Measurements from ENCODE around the gene FKBP1A.
A peak's percentile ranks its signal among the peaks of the same experiment; 100 is the strongest.

Gene FKBP1A

DNA sequence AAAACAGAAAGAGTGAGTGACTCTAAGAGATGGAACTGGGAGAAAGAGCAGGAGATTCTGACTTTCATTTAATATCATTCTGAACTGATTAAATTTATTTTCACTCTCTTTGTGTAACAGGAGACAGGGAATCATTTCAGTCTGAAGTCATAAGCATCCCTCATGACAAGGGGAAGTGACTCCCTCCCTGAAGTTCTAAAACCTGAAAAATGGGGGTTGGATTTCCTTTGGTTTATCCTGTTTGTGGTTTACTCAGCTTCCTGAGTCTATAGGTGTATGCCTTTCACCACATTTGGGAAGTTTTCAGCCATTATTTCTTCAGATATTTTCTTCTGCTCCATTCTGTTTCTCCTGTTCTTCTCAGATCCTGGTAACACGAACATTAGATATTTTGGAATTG is 3.4 kb upstream of the FKBP1A start:
- Histone ChIP-seq H3K4me1 (ENCODE audit: control insufficient read depth, insufficient read depth, low read length) (peaks cover 6% of the 10 kb centered on the region; the same call in 1 of the 2 replicates), H3K9me3 (ENCODE audit: control insufficient read depth, insufficient read depth, low read depth, low read length) (no peaks in the 10 kb centered on the region), H3K36me3 (ENCODE audit: control insufficient read depth in 2 of 2, insufficient read depth in 1 of 2, low read length in 2 of 2) (peaks cover 0 to 2% of the 10 kb centered on the region in 2 experiments; a peak in 1 of 3 replicates), H3K27ac (ENCODE audit: extremely low read depth, low read depth, low read length) (no peak overlapping the region), H3K4me3 (ENCODE audit: low read depth, low read length) (no peak overlapping the region)
- TF ChIP-seq ZNF558 (tag by site-specific recombination; IDR thresholded peaks at IDR 0.05), result no peak
- no peak for TF ChIP-seq HOXA7 (CRISPR knock-in tag; IDR thresholded peaks at IDR 0.05; ENCODE audit: borderline replicate concordance)
- TF ChIP-seq GFI1B (tag by site-specific recombination; IDR thresholded peaks at IDR 0.05), result no peak
- TF ChIP-seq, protein P1, sequence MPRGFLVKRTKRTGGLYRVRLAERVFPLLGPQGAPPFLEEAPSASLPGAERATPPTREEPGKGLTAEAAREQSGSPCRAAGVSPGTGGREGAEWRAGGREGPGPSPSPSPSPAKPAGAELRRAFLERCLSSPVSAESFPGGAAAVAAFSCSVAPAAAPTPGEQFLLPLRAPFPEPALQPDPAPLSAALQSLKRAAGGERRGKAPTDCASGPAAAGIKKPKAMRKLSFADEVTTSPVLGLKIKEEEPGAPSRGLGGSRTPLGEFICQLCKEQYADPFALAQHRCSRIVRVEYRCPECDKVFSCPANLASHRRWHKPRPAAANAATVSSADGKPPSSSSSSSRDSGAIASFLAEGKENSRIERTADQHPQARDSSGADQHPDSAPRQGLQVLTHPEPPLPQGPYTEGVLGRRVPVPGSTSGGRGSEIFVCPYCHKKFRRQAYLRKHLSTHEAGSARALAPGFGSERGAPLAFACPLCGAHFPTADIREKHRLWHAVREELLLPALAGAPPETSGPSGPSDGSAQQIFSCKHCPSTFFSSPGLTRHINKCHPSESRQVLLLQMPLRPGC (tag by site-specific recombination; IDR thresholded peaks at IDR 0.05), result no peak
- TF ChIP-seq, protein P2, sequence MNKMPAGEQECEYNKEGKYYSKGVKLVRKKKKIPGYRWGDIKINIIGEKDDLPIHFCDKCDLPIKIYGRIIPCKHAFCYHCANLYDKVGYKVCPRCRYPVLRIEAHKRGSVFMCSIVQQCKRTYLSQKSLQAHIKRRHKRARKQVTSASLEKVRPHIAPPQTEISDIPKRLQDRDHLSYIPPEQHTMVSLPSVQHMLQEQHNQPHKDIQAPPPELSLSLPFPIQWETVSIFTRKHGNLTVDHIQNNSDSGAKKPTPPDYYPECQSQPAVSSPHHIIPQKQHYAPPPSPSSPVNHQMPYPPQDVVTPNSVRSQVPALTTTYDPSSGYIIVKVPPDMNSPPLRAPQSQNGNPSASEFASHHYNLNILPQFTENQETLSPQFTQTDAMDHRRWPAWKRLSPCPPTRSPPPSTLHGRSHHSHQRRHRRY (tag by site-specific recombination; IDR thresholded peaks at IDR 0.05), result no peak
- TF ChIP-seq, protein P3, sequence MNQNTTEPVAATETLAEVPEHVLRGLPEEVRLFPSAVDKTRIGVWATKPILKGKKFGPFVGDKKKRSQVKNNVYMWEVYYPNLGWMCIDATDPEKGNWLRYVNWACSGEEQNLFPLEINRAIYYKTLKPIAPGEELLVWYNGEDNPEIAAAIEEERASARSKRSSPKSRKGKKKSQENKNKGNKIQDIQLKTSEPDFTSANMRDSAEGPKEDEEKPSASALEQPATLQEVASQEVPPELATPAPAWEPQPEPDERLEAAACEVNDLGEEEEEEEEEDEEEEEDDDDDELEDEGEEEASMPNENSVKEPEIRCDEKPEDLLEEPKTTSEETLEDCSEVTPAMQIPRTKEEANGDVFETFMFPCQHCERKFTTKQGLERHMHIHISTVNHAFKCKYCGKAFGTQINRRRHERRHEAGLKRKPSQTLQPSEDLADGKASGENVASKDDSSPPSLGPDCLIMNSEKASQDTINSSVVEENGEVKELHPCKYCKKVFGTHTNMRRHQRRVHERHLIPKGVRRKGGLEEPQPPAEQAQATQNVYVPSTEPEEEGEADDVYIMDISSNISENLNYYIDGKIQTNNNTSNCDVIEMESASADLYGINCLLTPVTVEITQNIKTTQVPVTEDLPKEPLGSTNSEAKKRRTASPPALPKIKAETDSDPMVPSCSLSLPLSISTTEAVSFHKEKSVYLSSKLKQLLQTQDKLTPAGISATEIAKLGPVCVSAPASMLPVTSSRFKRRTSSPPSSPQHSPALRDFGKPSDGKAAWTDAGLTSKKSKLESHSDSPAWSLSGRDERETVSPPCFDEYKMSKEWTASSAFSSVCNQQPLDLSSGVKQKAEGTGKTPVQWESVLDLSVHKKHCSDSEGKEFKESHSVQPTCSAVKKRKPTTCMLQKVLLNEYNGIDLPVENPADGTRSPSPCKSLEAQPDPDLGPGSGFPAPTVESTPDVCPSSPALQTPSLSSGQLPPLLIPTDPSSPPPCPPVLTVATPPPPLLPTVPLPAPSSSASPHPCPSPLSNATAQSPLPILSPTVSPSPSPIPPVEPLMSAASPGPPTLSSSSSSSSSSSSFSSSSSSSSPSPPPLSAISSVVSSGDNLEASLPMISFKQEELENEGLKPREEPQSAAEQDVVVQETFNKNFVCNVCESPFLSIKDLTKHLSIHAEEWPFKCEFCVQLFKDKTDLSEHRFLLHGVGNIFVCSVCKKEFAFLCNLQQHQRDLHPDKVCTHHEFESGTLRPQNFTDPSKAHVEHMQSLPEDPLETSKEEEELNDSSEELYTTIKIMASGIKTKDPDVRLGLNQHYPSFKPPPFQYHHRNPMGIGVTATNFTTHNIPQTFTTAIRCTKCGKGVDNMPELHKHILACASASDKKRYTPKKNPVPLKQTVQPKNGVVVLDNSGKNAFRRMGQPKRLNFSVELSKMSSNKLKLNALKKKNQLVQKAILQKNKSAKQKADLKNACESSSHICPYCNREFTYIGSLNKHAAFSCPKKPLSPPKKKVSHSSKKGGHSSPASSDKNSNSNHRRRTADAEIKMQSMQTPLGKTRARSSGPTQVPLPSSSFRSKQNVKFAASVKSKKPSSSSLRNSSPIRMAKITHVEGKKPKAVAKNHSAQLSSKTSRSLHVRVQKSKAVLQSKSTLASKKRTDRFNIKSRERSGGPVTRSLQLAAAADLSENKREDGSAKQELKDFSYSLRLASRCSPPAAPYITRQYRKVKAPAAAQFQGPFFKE (tag by site-specific recombination; IDR thresholded peaks at IDR 0.05; ENCODE audit: borderline replicate concordance), result no peak
- TF ChIP-seq ZNF843 (tag by site-specific recombination; IDR thresholded peaks at IDR 0.05), result no peak
- no peak for TF ChIP-seq ZNF394 (tag by site-specific recombination; IDR thresholded peaks at IDR 0.05; ENCODE audit: borderline replicate concordance)
- TF ChIP-seq ZNF701 (tag by site-specific recombination; IDR thresholded peaks at IDR 0.05), result no peak
- no peak for TF ChIP-seq SALL2 (tag by site-specific recombination; IDR thresholded peaks at IDR 0.05; ENCODE audit: borderline replicate concordance)
- no peak for TF ChIP-seq ZNF792 (tag by site-specific recombination; IDR thresholded peaks at IDR 0.05)
- TF ChIP-seq ZNF292 (tag by site-specific recombination; IDR thresholded peaks at IDR 0.05; ENCODE audit: borderline replicate concordance, low read depth), result no peak
- TF ChIP-seq ZSCAN16 (tag by site-specific recombination; IDR thresholded peaks at IDR 0.05), result no peak
- TF ChIP-seq ZNF174 (tag by site-specific recombination; IDR thresholded peaks at IDR 0.05), result no peak
- TF ChIP-seq ZNF585B (tag by site-specific recombination; IDR thresholded peaks at IDR 0.05), result no peak
- TF ChIP-seq SETDB1 (IDR thresholded peaks at IDR 0.05; ENCODE audit: insufficient read length, low read length), result no peak
- no peak for TF ChIP-seq ZBTB1 (tag by site-specific recombination; IDR thresholded peaks at IDR 0.05)
- ChIA-PET CTCF (interaction anchor here (0.6 to 1.8 kb wide), 4 partner anchors 41 to 149 kb away, joined by 3 to 6 read pairs (median 4); no protein-coding TSS in a partner anchor), POLR2A (no interaction called here)

DNA sequence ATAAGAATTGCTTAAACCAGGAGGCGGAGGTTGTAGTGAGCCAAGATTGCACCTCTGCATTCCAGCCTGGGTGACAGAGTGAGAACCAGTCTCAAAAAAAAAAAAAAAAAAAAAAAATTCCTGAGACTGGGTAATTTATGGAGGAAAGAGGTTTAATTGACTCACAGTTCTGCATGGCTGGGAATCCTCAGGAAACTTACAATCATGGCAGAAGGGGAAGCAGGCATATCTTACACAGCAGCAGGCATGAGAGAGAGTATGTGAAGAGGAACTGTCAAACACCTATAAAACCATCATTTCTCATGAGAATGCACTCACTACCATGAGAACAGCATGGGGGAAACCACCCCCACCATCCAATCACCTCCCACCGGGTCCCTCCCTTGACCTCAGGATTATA is 1.8 kb upstream of the FKBP1A start:
- TF ChIP-seq, protein P4, sequence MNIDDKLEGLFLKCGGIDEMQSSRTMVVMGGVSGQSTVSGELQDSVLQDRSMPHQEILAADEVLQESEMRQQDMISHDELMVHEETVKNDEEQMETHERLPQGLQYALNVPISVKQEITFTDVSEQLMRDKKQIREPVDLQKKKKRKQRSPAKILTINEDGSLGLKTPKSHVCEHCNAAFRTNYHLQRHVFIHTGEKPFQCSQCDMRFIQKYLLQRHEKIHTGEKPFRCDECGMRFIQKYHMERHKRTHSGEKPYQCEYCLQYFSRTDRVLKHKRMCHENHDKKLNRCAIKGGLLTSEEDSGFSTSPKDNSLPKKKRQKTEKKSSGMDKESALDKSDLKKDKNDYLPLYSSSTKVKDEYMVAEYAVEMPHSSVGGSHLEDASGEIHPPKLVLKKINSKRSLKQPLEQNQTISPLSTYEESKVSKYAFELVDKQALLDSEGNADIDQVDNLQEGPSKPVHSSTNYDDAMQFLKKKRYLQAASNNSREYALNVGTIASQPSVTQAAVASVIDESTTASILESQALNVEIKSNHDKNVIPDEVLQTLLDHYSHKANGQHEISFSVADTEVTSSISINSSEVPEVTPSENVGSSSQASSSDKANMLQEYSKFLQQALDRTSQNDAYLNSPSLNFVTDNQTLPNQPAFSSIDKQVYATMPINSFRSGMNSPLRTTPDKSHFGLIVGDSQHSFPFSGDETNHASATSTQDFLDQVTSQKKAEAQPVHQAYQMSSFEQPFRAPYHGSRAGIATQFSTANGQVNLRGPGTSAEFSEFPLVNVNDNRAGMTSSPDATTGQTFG (tag by site-specific recombination; IDR thresholded peaks at IDR 0.05; ENCODE audit: borderline replicate concordance), result no peak
- TF ChIP-seq ZNF843 (tag by site-specific recombination; IDR thresholded peaks at IDR 0.05), result no peak
- TF ChIP-seq KLF1 (tag by site-specific recombination; IDR thresholded peaks at IDR 0.05), result peak; percentile 83
- no peak for TF ChIP-seq ZNF473 (tag by site-specific recombination; IDR thresholded peaks at IDR 0.05)
- TF ChIP-seq ZNF223 (tag by site-specific recombination; IDR thresholded peaks at IDR 0.05), result no peak
- TF ChIP-seq ZNF174 (tag by site-specific recombination; IDR thresholded peaks at IDR 0.05), result no peak
- 0 out of 2 replicates have a peak, but pooled peaks have one; percentile 9 for TF ChIP-seq EGR2 (tag by site-specific recombination; IDR thresholded peaks at IDR 0.05; ENCODE audit: low read depth)
- no peak for TF ChIP-seq TRIM28 (IDR thresholded peaks at IDR 0.05; ENCODE audit: borderline replicate concordance, low read length)
- H3K4me3 ChIP-seq (ENCODE audit: low read depth, low read length), result no peak overlapping the region
- CTCF ChIA-PET, result interaction anchor here (1.8 kb wide), 1 partner anchor 109 kb away, joined by 4 read pairs; no protein-coding TSS in a partner anchor
- H3K36me3 ChIP-seq (ENCODE audit: control insufficient read depth in 2 of 2, insufficient read depth in 1 of 2, low read length in 2 of 2), result peaks cover 4 to 15% of the 10 kb centered on the region in 2 experiments; a peak in 1 of 3 replicates
- no peaks in the 10 kb centered on the region for H3K9me3 ChIP-seq (ENCODE audit: control insufficient read depth, insufficient read depth, low read depth, low read length)
- POLR2A ChIA-PET, result no interaction called here
- H3K4me1 ChIP-seq (ENCODE audit: control insufficient read depth, insufficient read depth, low read length), result peaks cover 21% of the 10 kb centered on the region; the same call in 1 of the 2 replicates
- H3K27ac ChIP-seq (ENCODE audit: extremely low read depth, low read depth, low read length), result no peak overlapping the region
